Suprapubic skin (tissue), 4 donors: ENCODE data around the gene HOXB9.
A peak's percentile ranks its signal among the peaks of the same experiment; 100 is the strongest.

Experiments used
- CTCF ChIP-seq, 2 donors: fragments of 200-600 bp in 1 of 2; fragments of 450-650 bp in 1 of 2; sonication (generic) in 1 of 2; IDR thresholded peaks; one replicate each; pipeline ENCODE4 v1.5.1; 2016 to 2019; ENCODE audit warnings: antibody characterized with exemption in 2 of 2, mild to moderate bottlenecking in 1 of 2, moderate library complexity in 1 of 2
- POLR2A ChIP-seq, 2 donors: fragments of 450-650 bp; IDR thresholded peaks; one replicate each; pipeline ENCODE4 v1.6.1; 2017; ENCODE audit warnings: antibody characterized with exemption in 2 of 2, mild to moderate bottlenecking in 2 of 2, moderate library complexity in 2 of 2
- POLR2AphosphoS5 ChIP-seq, 3 donors: sonication (generic); formaldehyde crosslinking; IDR thresholded peaks; one replicate each; pipeline ENCODE4 v1.6.1; 2017; ENCODE audit warnings: antibody characterized with exemption in 3 of 3

GRCh38 chr17:48603959-48604769 is 22.0 kb downstream of the HOXB9 start:
- no peak for TF ChIP-seq POLR2AphosphoS5 (IDR thresholded peaks at IDR 0.05)
- no peak for TF ChIP-seq CTCF (IDR thresholded peaks at IDR 0.05)
- TF ChIP-seq POLR2A (IDR thresholded peaks at IDR 0.05) = peak in 1 of 2 donors; percentile 14
